ENCODE data around the gene TMEM9B.
"Not testable (repeated sequence)": the region's sequence is repeated elsewhere in the genome, so short reads cannot be mapped to it uniquely, and the experiment has no call there.

- TF ChIP-seq ZBTB33, EZH2phosphoT487 (IDR thresholded peaks at IDR 0.05; ENCODE audit: borderline replicate concordance, low read depth): not testable (repeated sequence)
- TF ChIP-seq, protein P1, sequence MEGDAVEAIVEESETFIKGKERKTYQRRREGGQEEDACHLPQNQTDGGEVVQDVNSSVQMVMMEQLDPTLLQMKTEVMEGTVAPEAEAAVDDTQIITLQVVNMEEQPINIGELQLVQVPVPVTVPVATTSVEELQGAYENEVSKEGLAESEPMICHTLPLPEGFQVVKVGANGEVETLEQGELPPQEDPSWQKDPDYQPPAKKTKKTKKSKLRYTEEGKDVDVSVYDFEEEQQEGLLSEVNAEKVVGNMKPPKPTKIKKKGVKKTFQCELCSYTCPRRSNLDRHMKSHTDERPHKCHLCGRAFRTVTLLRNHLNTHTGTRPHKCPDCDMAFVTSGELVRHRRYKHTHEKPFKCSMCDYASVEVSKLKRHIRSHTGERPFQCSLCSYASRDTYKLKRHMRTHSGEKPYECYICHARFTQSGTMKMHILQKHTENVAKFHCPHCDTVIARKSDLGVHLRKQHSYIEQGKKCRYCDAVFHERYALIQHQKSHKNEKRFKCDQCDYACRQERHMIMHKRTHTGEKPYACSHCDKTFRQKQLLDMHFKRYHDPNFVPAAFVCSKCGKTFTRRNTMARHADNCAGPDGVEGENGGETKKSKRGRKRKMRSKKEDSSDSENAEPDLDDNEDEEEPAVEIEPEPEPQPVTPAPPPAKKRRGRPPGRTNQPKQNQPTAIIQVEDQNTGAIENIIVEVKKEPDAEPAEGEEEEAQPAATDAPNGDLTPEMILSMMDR (IDR thresholded peaks at IDR 0.05), result not testable (repeated sequence)
Observed at GRCh38 chr11:8979365-8979764, 15.1 kb upstream of the TMEM9B start.
